Measurements from ENCODE around the gene POLR2A. TPM values are rescaled to one million over a fixed set of nuclear protein-coding genes. Genes with fewer than 3 reads are reported as not detected.

POLR2A gene
- total RNA-seq, 4 donors from 2014 or later: 19.7 to 167 (median 77.6) TPM

DNA sequence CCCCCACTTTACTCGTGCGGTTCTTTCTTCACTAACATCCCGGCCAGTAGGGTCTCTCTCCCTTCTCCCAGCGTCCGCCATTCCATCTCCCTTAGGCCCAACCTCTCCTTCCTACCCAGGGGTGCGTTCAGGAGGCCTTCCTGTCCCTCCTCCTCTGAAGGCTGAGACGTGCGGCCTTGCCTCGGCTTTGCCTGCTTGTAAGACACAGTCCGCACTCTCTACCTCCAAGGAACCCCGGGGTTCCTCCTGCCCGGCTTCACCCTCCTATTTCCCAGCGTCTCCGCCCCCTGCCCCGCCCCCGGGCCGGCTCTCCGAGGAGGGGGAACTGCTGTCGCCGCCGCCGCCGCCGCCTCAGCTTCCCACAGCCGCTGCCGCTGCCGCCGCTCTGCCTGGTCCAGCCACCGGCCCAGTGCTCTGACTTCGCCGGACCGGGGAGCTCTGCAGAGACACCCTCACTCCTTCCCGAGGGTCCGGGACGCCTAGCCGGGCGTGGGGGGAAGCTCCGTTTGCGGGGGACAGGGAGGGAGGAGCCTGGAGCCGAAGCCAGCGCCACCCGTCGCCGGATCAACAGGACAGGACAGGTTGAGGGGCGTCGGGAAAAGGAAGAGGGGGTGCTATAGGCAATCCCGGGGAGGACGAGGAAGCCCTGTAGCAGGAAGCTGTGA is 46.1 kb upstream of the POLR2A start:
- peaks cover 0 to 23% of the 10 kb centered on the region in 2 donors for H3K27me3 ChIP-seq
- peak overlapping the region; percentile 16 for H3K4me3 ChIP-seq
- TF ChIP-seq, protein P1, sequence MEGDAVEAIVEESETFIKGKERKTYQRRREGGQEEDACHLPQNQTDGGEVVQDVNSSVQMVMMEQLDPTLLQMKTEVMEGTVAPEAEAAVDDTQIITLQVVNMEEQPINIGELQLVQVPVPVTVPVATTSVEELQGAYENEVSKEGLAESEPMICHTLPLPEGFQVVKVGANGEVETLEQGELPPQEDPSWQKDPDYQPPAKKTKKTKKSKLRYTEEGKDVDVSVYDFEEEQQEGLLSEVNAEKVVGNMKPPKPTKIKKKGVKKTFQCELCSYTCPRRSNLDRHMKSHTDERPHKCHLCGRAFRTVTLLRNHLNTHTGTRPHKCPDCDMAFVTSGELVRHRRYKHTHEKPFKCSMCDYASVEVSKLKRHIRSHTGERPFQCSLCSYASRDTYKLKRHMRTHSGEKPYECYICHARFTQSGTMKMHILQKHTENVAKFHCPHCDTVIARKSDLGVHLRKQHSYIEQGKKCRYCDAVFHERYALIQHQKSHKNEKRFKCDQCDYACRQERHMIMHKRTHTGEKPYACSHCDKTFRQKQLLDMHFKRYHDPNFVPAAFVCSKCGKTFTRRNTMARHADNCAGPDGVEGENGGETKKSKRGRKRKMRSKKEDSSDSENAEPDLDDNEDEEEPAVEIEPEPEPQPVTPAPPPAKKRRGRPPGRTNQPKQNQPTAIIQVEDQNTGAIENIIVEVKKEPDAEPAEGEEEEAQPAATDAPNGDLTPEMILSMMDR (IDR thresholded peaks at IDR 0.05): no peak
- peak; percentile 5 to 9 for TF ChIP-seq POLR2A (IDR thresholded peaks at IDR 0.05)
- no peaks in the 10 kb centered on the region for H3K36me3 ChIP-seq
- intact Hi-C loops (cut with DNase I; ENCODE audit: low total_unique reads): loop anchor here (10.0 kb wide), 1 partner anchor 47 kb away; the partner anchor contains the start of genes POLR2A and SLC35G6
- H3K27ac ChIP-seq: peak overlapping the region; percentile 41 to 64
- DNase-seq: peak; percentile 50 to 54
- H3K4me1 ChIP-seq: peaks cover 0 to 43% of the 10 kb centered on the region in 2 donors
- no peaks in the 10 kb centered on the region for H3K9me3 ChIP-seq

DNA sequence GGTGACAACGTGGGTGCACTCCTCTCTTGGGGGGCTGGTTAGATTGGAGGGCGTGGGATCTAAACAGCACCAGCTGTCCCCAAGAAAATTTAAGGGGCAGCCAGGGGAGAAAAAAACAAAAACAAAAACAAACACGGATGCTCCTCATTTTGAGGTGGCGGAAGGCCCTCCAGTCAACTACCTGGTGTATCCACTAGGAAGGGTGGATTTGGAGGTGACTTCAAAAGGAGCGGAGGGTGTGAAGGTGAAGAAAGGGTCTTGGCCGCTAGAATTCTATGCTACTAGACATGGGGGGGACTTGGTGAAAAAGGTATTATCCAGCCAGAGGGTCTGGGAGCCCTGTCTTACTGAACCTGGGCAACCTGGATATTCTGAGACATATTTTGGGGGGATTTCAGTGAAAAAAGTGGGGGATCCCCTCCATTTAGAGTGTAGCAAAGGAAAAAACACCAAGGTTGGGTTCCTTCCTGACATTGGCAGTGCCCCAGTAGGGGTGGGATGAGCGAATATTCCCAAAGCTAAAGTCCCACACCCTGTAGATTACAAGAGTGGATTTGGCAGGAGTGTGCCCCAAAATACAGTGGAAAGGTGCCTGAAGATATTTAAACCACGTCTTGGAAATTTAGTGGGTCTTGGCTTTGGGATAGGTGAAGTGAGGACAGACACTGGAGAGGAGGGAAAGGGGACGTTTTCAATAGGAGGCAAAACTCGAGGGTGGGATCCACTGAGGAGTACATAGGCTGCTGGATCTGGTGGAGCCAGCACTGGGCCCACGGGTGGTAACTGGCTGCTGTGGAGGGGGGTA is 45.3 kb upstream of the POLR2A start:
- Histone ChIP-seq H3K27ac (peak overlapping the region; percentile 41 to 64), H3K4me1 (peaks cover 0 to 43% of the 10 kb centered on the region in 2 donors), H3K36me3 (no peaks in the 10 kb centered on the region), H3K27me3 (peaks cover 0 to 23% of the 10 kb centered on the region in 2 donors), H3K9me3 (no peaks in the 10 kb centered on the region), H3K4me3 (peak overlapping the region in 1 of 2 donors; percentile 16)
- DNase-seq: no peak
- TF ChIP-seq, protein P1 (IDR thresholded peaks at IDR 0.05): no peak
- TF ChIP-seq POLR2A (IDR thresholded peaks at IDR 0.05): no peak
- intact Hi-C loops (cut with DNase I; ENCODE audit: low total_unique reads): loop anchor here (10.0 kb wide), 1 partner anchor 46 kb away; the partner anchor contains the start of genes POLR2A and SLC35G6

DNA sequence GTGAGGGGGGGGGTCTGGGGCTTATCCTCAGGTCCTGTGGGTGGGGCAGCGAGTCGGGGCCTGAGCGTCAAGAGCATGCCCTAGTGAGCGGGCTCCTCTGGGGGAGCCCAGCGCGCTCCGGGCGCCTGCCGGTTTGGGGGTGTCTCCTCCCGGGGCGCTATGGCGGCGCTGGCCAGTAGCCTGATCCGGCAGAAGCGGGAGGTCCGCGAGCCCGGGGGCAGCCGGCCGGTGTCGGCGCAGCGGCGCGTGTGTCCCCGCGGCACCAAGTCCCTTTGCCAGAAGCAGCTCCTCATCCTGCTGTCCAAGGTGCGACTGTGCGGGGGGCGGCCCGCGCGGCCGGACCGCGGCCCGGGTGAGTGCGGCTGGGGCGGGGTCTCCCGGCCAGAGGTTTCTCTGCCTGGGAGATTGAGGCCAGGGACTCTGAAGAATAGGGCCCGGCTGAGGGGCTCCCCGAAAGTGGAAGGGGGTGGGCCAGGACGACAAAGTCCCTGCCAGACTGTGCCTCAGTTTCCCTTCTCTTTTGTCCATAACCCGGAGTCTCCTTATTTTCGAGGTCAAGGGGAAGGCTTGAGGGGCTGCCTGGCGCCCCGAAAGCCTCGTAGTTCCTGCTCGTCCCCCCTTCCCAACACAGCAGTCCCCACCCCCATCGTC is 44.6 kb upstream of the POLR2A start, which contains the start of gene FGF11:
TSS of gene FGF11 (plus strand) at position 51 of the 651 bp plus-strand sequence. CDS start at position 160, 109 bp downstream.
- intact Hi-C loops (cut with DNase I; ENCODE audit: low total_unique reads): loop anchor here (10.0 kb wide), 1 partner anchor 45 kb away; the partner anchor contains the start of genes POLR2A and SLC35G6
- TF ChIP-seq, protein P1 (IDR thresholded peaks at IDR 0.05): no peak
- no peak for TF ChIP-seq POLR2A (IDR thresholded peaks at IDR 0.05)

DNA sequence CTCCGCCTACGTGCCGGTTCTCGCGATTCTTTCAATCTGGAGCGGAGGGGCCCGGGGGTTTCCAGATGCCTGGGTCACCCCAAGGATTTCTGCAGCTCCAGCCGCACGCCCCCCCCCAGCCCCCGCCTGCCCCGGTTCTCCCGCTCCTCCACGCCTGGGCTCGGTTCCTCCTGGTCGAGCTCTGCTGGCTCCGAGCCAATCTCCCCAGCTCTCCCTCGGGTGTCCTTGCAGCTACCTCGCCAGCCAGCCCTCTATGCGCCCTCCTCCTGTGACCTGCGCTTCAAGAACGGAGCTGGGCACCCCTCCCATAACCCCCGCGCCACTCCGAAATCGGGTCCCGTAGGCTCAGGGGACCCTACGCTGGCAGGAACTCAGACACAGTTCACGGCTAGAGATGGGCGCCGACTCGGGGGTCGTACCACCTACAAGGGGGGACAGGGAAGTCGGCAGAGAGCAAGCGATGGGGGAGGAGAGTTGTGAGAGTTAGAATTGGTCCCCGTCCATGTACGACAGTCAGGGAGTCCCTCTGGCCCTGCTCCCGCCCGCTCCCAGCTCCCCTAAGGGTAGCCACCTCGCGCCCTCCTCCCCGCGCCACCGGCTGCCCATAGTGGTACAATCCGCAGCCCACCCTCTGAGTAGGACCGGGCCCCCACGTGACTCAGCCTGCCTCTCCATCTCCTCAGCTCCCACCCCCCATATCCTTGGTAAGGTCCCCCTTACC is 43.9 kb upstream of the POLR2A start:
- peak overlapping the region; percentile 17 to 19 for H3K4me3 ChIP-seq
- intact Hi-C loops (cut with DNase I; ENCODE audit: low total_unique reads): no loop called here
- H3K9me3 ChIP-seq: no peaks in the 10 kb centered on the region
- peaks cover 0 to 48% of the 10 kb centered on the region in 2 donors for H3K4me1 ChIP-seq
- TF ChIP-seq, protein P1 (IDR thresholded peaks at IDR 0.05): no peak
- no peak for TF ChIP-seq POLR2A (IDR thresholded peaks at IDR 0.05)
- peak overlapping the region; percentile 12 to 36 for H3K27ac ChIP-seq
- peak; percentile 40 to 67 for DNase-seq
- peaks cover 0 to 23% of the 10 kb centered on the region in 2 donors for H3K27me3 ChIP-seq
- H3K36me3 ChIP-seq: no peaks in the 10 kb centered on the region

More for the DNA sequence above, 44.6 kb upstream of the POLR2A start, which contains the start of gene FGF11:
- Histone ChIP-seq H3K36me3 (no peaks in the 10 kb centered on the region), H3K27me3 (peaks cover 0 to 23% of the 10 kb centered on the region in 2 donors), H3K9me3 (no peaks in the 10 kb centered on the region), H3K4me3 (peak within 1 kb of the TSS; percentile 17 to 19), H3K4me1 (peaks cover 0 to 43% of the 10 kb centered on the region in 2 donors), H3K27ac (peak within 1 kb of the TSS; percentile 41 to 64)
- no peak for DNase-seq

Data from uterus (tissue), 4 donors.